ENCODE measurements around the gene PMPCA. TPM values are rescaled to one million over a fixed set of nuclear protein-coding genes. Genes with fewer than 3 reads are reported as not detected.

The PMPCA gene
- total and polyA plus RNA-seq, 2 of the 13 experiments (the other 11 are each of a cell fraction or from before 2014, with no cell fraction given), result 70.2 to 88.4 TPM

GRCh38 chr9:136400038-136400834 lies 10.2 kb upstream of the PMPCA start, which contains the start of gene SNAPC4 (continued):
- TF ChIP-seq, protein P1, sequence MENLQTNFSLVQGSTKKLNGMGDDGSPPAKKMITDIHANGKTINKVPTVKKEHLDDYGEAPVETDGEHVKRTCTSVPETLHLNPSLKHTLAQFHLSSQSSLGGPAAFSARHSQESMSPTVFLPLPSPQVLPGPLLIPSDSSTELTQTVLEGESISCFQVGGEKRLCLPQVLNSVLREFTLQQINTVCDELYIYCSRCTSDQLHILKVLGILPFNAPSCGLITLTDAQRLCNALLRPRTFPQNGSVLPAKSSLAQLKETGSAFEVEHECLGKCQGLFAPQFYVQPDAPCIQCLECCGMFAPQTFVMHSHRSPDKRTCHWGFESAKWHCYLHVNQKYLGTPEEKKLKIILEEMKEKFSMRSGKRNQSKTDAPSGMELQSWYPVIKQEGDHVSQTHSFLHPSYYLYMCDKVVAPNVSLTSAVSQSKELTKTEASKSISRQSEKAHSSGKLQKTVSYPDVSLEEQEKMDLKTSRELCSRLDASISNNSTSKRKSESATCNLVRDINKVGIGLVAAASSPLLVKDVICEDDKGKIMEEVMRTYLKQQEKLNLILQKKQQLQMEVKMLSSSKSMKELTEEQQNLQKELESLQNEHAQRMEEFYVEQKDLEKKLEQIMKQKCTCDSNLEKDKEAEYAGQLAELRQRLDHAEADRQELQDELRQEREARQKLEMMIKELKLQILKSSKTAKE (CRISPR knock-in tag; IDR thresholded peaks at IDR 0.05; ENCODE audit: borderline replicate concordance), result no peak
- TF ChIP-seq PHF20 (CRISPR knock-in tag; IDR thresholded peaks at IDR 0.05) (peak; percentile 89), SMAD9 (CRISPR knock-in tag; IDR thresholded peaks at IDR 0.05) (no peak), MED1 (CRISPR knock-in tag; IDR thresholded peaks at IDR 0.05) (peak; percentile 58), MBD4 (IDR thresholded peaks at IDR 0.05; ENCODE audit: borderline replicate concordance, low read length) (no peak), ZNF7 (CRISPR knock-in tag; IDR thresholded peaks at IDR 0.05) (no peak), ZSCAN5A (CRISPR knock-in tag; IDR thresholded peaks at IDR 0.05; ENCODE audit: borderline replicate concordance) (0 out of 2 replicates have a peak, but pooled peaks have one; percentile 55), SRY (CRISPR knock-in tag; IDR thresholded peaks at IDR 0.05) (peak; percentile 64; the same call in 1 of the 2 replicates), KLF13 (CRISPR knock-in tag; IDR thresholded peaks at IDR 0.05) (peak; percentile 63; the same call in 1 of the 2 replicates), SALL2 (CRISPR knock-in tag; IDR thresholded peaks at IDR 0.05) (peak; percentile 88), SMYD3 (CRISPR knock-in tag; IDR thresholded peaks at IDR 0.05) (peak; percentile 76; the same call in 1 of the 2 replicates), CBX2 (IDR thresholded peaks at IDR 0.05; ENCODE audit: low read depth, low read length) (no peak), CBX2 (CRISPR knock-in tag; IDR thresholded peaks at IDR 0.05; ENCODE audit: low read depth) (no peak), HCFC1 (IDR thresholded peaks at IDR 0.05; ENCODE audit: low read depth, low read length) (peak; percentile 47; the same call in 1 of the 2 replicates), TOPORS (CRISPR knock-in tag; IDR thresholded peaks at IDR 0.05) (peak; percentile 79; the same call in 1 of the 2 replicates), SNAPC2 (CRISPR knock-in tag; IDR thresholded peaks at IDR 0.05) (0 out of 2 replicates have a peak, but pooled peaks have one; percentile 45)
- TF ChIP-seq, protein P2, sequence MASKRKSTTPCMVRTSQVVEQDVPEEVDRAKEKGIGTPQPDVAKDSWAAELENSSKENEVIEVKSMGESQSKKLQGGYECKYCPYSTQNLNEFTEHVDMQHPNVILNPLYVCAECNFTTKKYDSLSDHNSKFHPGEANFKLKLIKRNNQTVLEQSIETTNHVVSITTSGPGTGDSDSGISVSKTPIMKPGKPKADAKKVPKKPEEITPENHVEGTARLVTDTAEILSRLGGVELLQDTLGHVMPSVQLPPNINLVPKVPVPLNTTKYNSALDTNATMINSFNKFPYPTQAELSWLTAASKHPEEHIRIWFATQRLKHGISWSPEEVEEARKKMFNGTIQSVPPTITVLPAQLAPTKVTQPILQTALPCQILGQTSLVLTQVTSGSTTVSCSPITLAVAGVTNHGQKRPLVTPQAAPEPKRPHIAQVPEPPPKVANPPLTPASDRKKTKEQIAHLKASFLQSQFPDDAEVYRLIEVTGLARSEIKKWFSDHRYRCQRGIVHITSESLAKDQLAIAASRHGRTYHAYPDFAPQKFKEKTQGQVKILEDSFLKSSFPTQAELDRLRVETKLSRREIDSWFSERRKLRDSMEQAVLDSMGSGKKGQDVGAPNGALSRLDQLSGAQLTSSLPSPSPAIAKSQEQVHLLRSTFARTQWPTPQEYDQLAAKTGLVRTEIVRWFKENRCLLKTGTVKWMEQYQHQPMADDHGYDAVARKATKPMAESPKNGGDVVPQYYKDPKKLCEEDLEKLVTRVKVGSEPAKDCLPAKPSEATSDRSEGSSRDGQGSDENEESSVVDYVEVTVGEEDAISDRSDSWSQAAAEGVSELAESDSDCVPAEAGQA (IDR thresholded peaks at IDR 0.05; ENCODE audit: low read depth), result no peak
- TF ChIP-seq, protein P2 (CRISPR knock-in tag; IDR thresholded peaks at IDR 0.05; ENCODE audit: borderline replicate concordance), result 0 out of 2 replicates have a peak, but pooled peaks have one; percentile 35
- TF ChIP-seq, protein P3, sequence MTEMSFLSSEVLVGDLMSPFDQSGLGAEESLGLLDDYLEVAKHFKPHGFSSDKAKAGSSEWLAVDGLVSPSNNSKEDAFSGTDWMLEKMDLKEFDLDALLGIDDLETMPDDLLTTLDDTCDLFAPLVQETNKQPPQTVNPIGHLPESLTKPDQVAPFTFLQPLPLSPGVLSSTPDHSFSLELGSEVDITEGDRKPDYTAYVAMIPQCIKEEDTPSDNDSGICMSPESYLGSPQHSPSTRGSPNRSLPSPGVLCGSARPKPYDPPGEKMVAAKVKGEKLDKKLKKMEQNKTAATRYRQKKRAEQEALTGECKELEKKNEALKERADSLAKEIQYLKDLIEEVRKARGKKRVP (CRISPR knock-in tag; IDR thresholded peaks at IDR 0.05), result peak in 1 of 2 experiments; percentile 51; a peak in 1 of 4 replicates

Data from HepG2 (cell line).